Caco-2 (cell line): ENCODE data around the gene SBF2. TPM values are rescaled to one million over a fixed set of nuclear protein-coding genes. Genes with fewer than 3 reads are reported as not detected.

Source experiments
- BruUV-seq: library from RNA; stranded (reverse); fragments of 400-500 nt; replicated peaks from 2 replicates; lab custom pipeline; 2021; lab: Mats Ljungman, UMichigan
- CTCF ChIA-PET: fragments of 300-600 bp; sonication (Branson Sonifier 250); formaldehyde crosslinking; loops from one replicate; lab custom pipeline; 2022; ENCODE audit warnings: antibody characterized with exemption; lab: Charles Lee
- POLR2A ChIA-PET: fragments of 300-600 bp; sonication (Branson Sonifier 250); formaldehyde crosslinking; loops from one replicate; lab custom pipeline; 2022; ENCODE audit warnings: antibody characterized with exemption; lab: Charles Lee
- DNase-seq, 2 experiments: peaks; one replicate each; pipeline versions ENCODE4 v3.0.0 to v3.0.0-alpha.2; 2020 to 2022
- H3K27me3 ChIP-seq: replicated peaks from 2 replicates; pipeline ENCODE4 v1.6.0; 2011; ENCODE audit warnings: low read length; ENCODE audit not compliant: control insufficient read depth, insufficient read depth
- H3K36me3 ChIP-seq: 2 replicates; pipeline ENCODE4 v1.5.1; 2011; ENCODE audit warnings: low read length; ENCODE audit not compliant: control insufficient read depth, insufficient read depth
- H3K4me1 ChIP-seq: fragments of 250-450 bp; sonication (Bioruptor Pico); 2 replicates; pipeline ENCODE4 v1.5.1; 2020; ENCODE audit warnings: mild to moderate bottlenecking
- H3K4me3 ChIP-seq: 2 replicates; pipeline ENCODE4 v1.5.1; 2011; ENCODE audit warnings: low read depth, mild to moderate bottlenecking, control low read depth, low read length
- H3K9me3 ChIP-seq: fragments of 250-450 bp; sonication (Bioruptor Pico); 2 replicates; pipeline ENCODE4 v1.5.1; 2020; ENCODE audit warnings: mild to moderate bottlenecking, moderate library complexity
- H3K27ac Mint-ChIP-seq: one replicate; pipeline ENCODE4 v1.8.0; 2022; ENCODE audit warnings: mixed read lengths; ENCODE audit not compliant: unreplicated experiment
- H3K27me3 Mint-ChIP-seq: one replicate; pipeline ENCODE4 v1.8.0; 2022; ENCODE audit warnings: mixed read lengths; ENCODE audit not compliant: insufficient read depth, unreplicated experiment
- H3K36me3 Mint-ChIP-seq: one replicate; pipeline ENCODE4 v1.8.0; 2022; ENCODE audit warnings: mild to moderate bottlenecking, mixed read lengths; ENCODE audit not compliant: insufficient read depth, unreplicated experiment
- H3K4me1 Mint-ChIP-seq: one replicate; pipeline ENCODE4 v1.8.0; 2022; ENCODE audit warnings: low read depth, mixed read lengths; ENCODE audit not compliant: unreplicated experiment
- H3K4me3 Mint-ChIP-seq: one replicate; pipeline ENCODE4 v1.8.0; 2022; ENCODE audit warnings: mild to moderate bottlenecking, moderate library complexity, mixed read lengths; ENCODE audit not compliant: unreplicated experiment
- H3K9me3 Mint-ChIP-seq: one replicate; pipeline ENCODE4 v1.8.0; 2022; ENCODE audit warnings: mixed read lengths; ENCODE audit not compliant: unreplicated experiment
- CTCF ChIP-seq, 2 experiments: fragments of 200-600 bp in 1 of 2; IDR thresholded peaks; 1 replicate in 1 of 2; 2 replicates in 1 of 2; pipeline versions ENCODE4 v1.5.1 to v1.8.0; 2011 to 2022; ENCODE audit warnings: antibody characterized with exemption in 1 of 2, control low read depth in 1 of 2, inconsistent platforms in 1 of 2, low read depth in 1 of 2, low read length in 1 of 2, mild to moderate bottlenecking in 1 of 2, moderate library complexity in 1 of 2; ENCODE audit not compliant: insufficient read depth in 1 of 2, severe bottlenecking in 1 of 2, unreplicated experiment in 1 of 2
- intact Hi-C: fragments of 100-400 bp; cut with micrococcal nuclease; formaldehyde crosslinking; loops from one replicate; pipeline ENCODE4 v1.10.0; 2022; ENCODE audit not compliant: unreplicated experiment
- total RNA-seq: library from RNA; stranded (reverse); gene quantifications from 2 replicates; pipeline ENCODE4 v1.2.3, GENCODE V29; 2022

The SBF2 gene
- total RNA-seq, 1 experiment from 2014 or later: 72.2 TPM

GRCh38 chr11:10019906-10020682, 273.9 kb downstream of the SBF2 start:
- Histone ChIP-seq H3K4me3 (no peak overlapping the region), H3K27me3 (no peaks in the 10 kb centered on the region), H3K4me1 (peaks cover 18% of the 10 kb centered on the region), H3K36me3 (no peaks in the 10 kb centered on the region), H3K9me3 (no peaks in the 10 kb centered on the region)
- POLR2A ChIA-PET: no interaction called here
- BruUV-seq: no TSS peak
- no peak for TF ChIP-seq CTCF (IDR thresholded peaks at IDR 0.05; ENCODE audit: insufficient read depth in 1 of 2, low read depth in 1 of 2, low read length in 1 of 2, severe bottlenecking in 1 of 2, unreplicated experiment in 1 of 2)
- no peak overlapping the region for H3K27ac Mint-ChIP-seq
- peaks cover 24% of the 10 kb centered on the region for H3K4me1 Mint-ChIP-seq
- H3K9me3 Mint-ChIP-seq: no peaks in the 10 kb centered on the region
- no peaks in the 10 kb centered on the region for H3K36me3 Mint-ChIP-seq
- CTCF ChIA-PET: no interaction called here
- no peaks in the 10 kb centered on the region for H3K27me3 Mint-ChIP-seq
- intact Hi-C loops: no loop called here
- no peak overlapping the region for H3K4me3 Mint-ChIP-seq
- DNase-seq: no peak

DNA sequence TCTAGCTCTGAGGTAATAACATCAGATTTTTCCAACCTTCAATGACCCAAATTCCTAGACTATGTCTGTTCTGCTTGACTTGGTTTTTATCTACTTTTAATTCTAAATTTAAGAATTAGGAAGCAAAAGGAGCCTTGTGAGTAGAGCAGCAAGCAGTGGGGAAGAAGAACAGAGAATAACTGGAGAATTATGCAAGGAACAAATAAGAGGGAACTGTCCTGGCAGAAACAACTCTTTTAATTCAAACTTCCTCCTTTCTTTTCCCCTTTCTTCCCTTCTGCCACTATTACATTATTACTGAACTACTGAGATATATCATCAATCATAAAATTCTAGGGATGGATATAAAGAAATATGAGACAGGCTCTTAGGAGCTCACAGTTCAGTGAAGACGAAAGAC, 276.1 kb downstream of the SBF2 start:
- Histone ChIP-seq H3K9me3 (0 out of 2 replicates have a peak, but pooled peaks cover 4% of the 10 kb centered on the region), H3K4me3 (no peak overlapping the region), H3K27me3 (no peaks in the 10 kb centered on the region), H3K36me3 (no peaks in the 10 kb centered on the region), H3K4me1 (peaks cover 18% of the 10 kb centered on the region)
- H3K9me3 Mint-ChIP-seq: no peaks in the 10 kb centered on the region
- peaks cover 24% of the 10 kb centered on the region for H3K4me1 Mint-ChIP-seq
- intact Hi-C loops: no loop called here
- no peak overlapping the region for H3K27ac Mint-ChIP-seq
- no peak overlapping the region for H3K4me3 Mint-ChIP-seq
- no peaks in the 10 kb centered on the region for H3K27me3 Mint-ChIP-seq
- BruUV-seq: no TSS peak
- ChIA-PET CTCF (no interaction called here), POLR2A (no interaction called here)
- DNase-seq: no peak
- H3K36me3 Mint-ChIP-seq: no peaks in the 10 kb centered on the region
- no peak for TF ChIP-seq CTCF (IDR thresholded peaks at IDR 0.05; ENCODE audit: insufficient read depth in 1 of 2, low read depth in 1 of 2, low read length in 1 of 2, severe bottlenecking in 1 of 2, unreplicated experiment in 1 of 2)

DNA sequence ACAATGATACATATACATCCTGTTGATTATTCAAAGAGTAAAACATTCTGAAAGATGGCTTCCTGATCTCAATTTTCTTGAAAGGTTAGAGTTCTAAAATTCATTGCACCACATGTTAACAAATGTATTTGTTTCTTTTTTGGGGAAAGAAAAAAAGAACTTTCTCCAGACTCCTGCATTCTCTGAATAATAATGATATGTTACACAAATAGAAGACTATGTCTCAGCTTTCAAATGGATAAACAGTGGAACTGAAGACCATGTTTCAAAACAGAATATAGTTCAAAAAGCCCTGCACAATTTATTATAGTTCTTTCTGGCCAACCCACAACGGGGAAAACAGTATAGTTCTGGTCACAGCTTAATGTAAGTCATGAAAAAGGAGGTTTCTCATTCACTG, 277.0 kb downstream of the SBF2 start:
- Mint-ChIP-seq H3K36me3 (no peaks in the 10 kb centered on the region), H3K4me3 (no peak overlapping the region), H3K27me3 (no peaks in the 10 kb centered on the region), H3K4me1 (peaks cover 24% of the 10 kb centered on the region), H3K27ac (no peak overlapping the region), H3K9me3 (peaks cover under 1% of the 10 kb centered on the region)
- ChIA-PET CTCF (no interaction called here), POLR2A (no interaction called here)
- peaks cover 18% of the 10 kb centered on the region for H3K4me1 ChIP-seq
- no peak overlapping the region for H3K4me3 ChIP-seq
- no peak for DNase-seq
- no TSS peak for BruUV-seq
- intact Hi-C loops: no loop called here
- H3K9me3 ChIP-seq: 0 out of 2 replicates have a peak, but pooled peaks cover 4% of the 10 kb centered on the region
- H3K27me3 ChIP-seq: no peaks in the 10 kb centered on the region
- H3K36me3 ChIP-seq: no peaks in the 10 kb centered on the region
- no peak for TF ChIP-seq CTCF (IDR thresholded peaks at IDR 0.05; ENCODE audit: insufficient read depth in 1 of 2, low read depth in 1 of 2, low read length in 1 of 2, severe bottlenecking in 1 of 2, unreplicated experiment in 1 of 2)
